ENCODE measurements around the gene KRTAP5-4.

The KRTAP5-4 gene

DNA sequence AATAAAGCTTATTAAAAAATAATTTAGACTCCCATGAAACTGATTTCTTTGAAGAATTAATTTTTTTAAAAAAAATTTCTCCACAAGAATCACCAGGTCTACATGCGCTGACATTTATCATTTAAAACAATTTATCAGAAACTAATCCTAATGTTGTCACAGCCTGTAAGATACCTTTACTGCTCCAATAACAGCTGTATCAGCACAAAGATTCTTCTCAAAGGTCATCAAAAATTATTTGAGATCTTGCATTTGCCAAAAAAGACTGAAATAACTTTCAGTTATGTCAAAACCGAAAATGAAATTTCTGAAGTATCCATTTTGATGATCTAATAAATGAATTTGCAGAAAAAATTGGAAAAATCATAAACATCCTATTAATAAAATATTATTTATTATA, 15.7 kb upstream of the KRTAP5-4 start:
- Histone ChIP-seq H3K36me3 (ENCODE audit: control insufficient read depth in 5 of 5, insufficient read depth in 5 of 5, low read length in 5 of 5) (no peaks in the 10 kb centered on the region), H3K27me3 (ENCODE audit: control insufficient read depth in 5 of 5, insufficient read depth in 4 of 5, low read length in 5 of 5) (peaks cover 3 to 25% (median 19%) of the 10 kb centered on the region in 5 donors), H3K9me3 (ENCODE audit: control insufficient read depth in 5 of 5, low read length in 5 of 5) (no peaks in the 10 kb centered on the region), H3K4me3 (ENCODE audit: low read depth in 1 of 5, low read length in 5 of 5) (no peak overlapping the region), H3K9ac (ENCODE audit: low read length in 5 of 5) (no peak overlapping the region), H3K27ac (ENCODE audit: low read depth, low read length) (no peak overlapping the region), H3K4me1 (ENCODE audit: control insufficient read depth in 5 of 5, insufficient read depth in 5 of 5, low read length in 5 of 5) (peaks cover 0 to 31% (median 10%) of the 10 kb centered on the region in 5 donors)

- Histone ChIP-seq H3K4me3 (ENCODE audit: low read depth in 1 of 5, low read length in 5 of 5) (no peak overlapping the region), H3K4me1 (ENCODE audit: control insufficient read depth in 5 of 5, insufficient read depth in 5 of 5, low read length in 5 of 5) (peaks cover 0 to 40% (median 10%) of the 10 kb centered on the region in 5 donors), H3K27me3 (ENCODE audit: control insufficient read depth in 5 of 5, insufficient read depth in 4 of 5, low read length in 5 of 5) (peaks cover 8 to 31% (median 29%) of the 10 kb centered on the region in 5 donors), H3K9me3 (ENCODE audit: control insufficient read depth in 5 of 5, low read length in 5 of 5) (no peaks in the 10 kb centered on the region), H3K27ac (ENCODE audit: low read depth, low read length) (no peak overlapping the region), H3K36me3 (ENCODE audit: control insufficient read depth in 5 of 5, insufficient read depth in 5 of 5, low read length in 5 of 5) (no peaks in the 10 kb centered on the region), H3K9ac (ENCODE audit: low read length in 5 of 5) (no peak overlapping the region)
These were observed 14.5 kb upstream of the KRTAP5-4 start for GRCh38 chr11:1636291-1636950.

GRCh38 chr11:1633864-1634263, 11.9 kb upstream of the KRTAP5-4 start:
- H3K9me3 ChIP-seq (ENCODE audit: control insufficient read depth in 5 of 5, low read length in 5 of 5), result no peaks in the 10 kb centered on the region
- H3K27me3 ChIP-seq (ENCODE audit: control insufficient read depth in 5 of 5, insufficient read depth in 4 of 5, low read length in 5 of 5), result peaks cover 5 to 32% (median 26%) of the 10 kb centered on the region in 5 donors
- H3K36me3 ChIP-seq (ENCODE audit: control insufficient read depth in 5 of 5, insufficient read depth in 5 of 5, low read length in 5 of 5), result no peaks in the 10 kb centered on the region
- H3K27ac ChIP-seq (ENCODE audit: low read depth, low read length), result no peak overlapping the region
- no peak overlapping the region for H3K9ac ChIP-seq (ENCODE audit: low read length in 5 of 5)
- H3K4me3 ChIP-seq (ENCODE audit: low read depth in 1 of 5, low read length in 5 of 5), result no peak overlapping the region
- H3K4me1 ChIP-seq (ENCODE audit: control insufficient read depth in 5 of 5, insufficient read depth in 5 of 5, low read length in 5 of 5), result peaks cover 0 to 28% (median 3%) of the 10 kb centered on the region in 5 donors

- H3K9ac ChIP-seq (ENCODE audit: low read length in 5 of 5), result no peak overlapping the region
- H3K27me3 ChIP-seq (ENCODE audit: control insufficient read depth in 5 of 5, insufficient read depth in 4 of 5, low read length in 5 of 5), result peaks cover 11 to 40% (median 28%) of the 10 kb centered on the region in 5 donors
- no peaks in the 10 kb centered on the region for H3K9me3 ChIP-seq (ENCODE audit: control insufficient read depth in 5 of 5, low read length in 5 of 5)
- H3K27ac ChIP-seq (ENCODE audit: low read depth, low read length), result no peak overlapping the region
- H3K36me3 ChIP-seq (ENCODE audit: control insufficient read depth in 5 of 5, insufficient read depth in 5 of 5, low read length in 5 of 5), result no peaks in the 10 kb centered on the region
- peaks cover 0 to 22% (median 3%) of the 10 kb centered on the region in 5 donors for H3K4me1 ChIP-seq (ENCODE audit: control insufficient read depth in 5 of 5, insufficient read depth in 5 of 5, low read length in 5 of 5)
- no peak overlapping the region for H3K4me3 ChIP-seq (ENCODE audit: low read depth in 1 of 5, low read length in 5 of 5)
These were observed 10.2 kb upstream of the KRTAP5-4 start for GRCh38 chr11:1632053-1632714.

DNA sequence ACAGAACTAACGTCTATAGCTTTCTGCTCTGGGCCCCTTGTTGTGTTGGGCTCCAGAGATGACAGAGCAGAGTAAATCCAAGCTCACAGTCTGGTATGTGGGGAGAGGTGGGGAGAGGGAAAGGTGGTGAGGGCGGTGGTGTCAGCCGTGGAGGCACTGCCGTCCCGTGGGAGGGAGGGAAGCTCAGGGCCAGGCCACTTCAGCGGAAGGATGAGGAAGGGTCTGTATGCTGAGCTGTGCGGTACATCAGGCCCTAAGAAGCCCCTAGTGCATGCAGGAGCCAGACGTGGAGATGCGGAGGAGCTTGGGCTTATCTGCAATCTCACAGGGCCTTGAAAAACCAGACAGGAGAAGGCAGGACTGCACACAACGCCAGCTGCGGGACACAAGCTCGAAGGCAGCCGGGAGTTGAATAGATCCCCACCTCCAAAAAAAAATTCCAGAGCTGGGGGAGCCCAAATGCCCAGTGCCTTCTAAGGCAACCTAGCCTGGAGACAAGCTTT, 9.2 kb upstream of the KRTAP5-4 start:
- peaks cover 0 to 22% (median 3%) of the 10 kb centered on the region in 5 donors for H3K4me1 ChIP-seq (ENCODE audit: control insufficient read depth in 5 of 5, insufficient read depth in 5 of 5, low read length in 5 of 5)
- no peak overlapping the region for H3K9ac ChIP-seq (ENCODE audit: low read length in 5 of 5)
- no peaks in the 10 kb centered on the region for H3K9me3 ChIP-seq (ENCODE audit: control insufficient read depth in 5 of 5, low read length in 5 of 5)
- no peak overlapping the region for H3K4me3 ChIP-seq (ENCODE audit: low read depth in 1 of 5, low read length in 5 of 5)
- H3K36me3 ChIP-seq (ENCODE audit: control insufficient read depth in 5 of 5, insufficient read depth in 5 of 5, low read length in 5 of 5), result no peaks in the 10 kb centered on the region
- peaks cover 11 to 41% (median 28%) of the 10 kb centered on the region in 5 donors for H3K27me3 ChIP-seq (ENCODE audit: control insufficient read depth in 5 of 5, insufficient read depth in 4 of 5, low read length in 5 of 5)
- no peak overlapping the region for H3K27ac ChIP-seq (ENCODE audit: low read depth, low read length)

DNA sequence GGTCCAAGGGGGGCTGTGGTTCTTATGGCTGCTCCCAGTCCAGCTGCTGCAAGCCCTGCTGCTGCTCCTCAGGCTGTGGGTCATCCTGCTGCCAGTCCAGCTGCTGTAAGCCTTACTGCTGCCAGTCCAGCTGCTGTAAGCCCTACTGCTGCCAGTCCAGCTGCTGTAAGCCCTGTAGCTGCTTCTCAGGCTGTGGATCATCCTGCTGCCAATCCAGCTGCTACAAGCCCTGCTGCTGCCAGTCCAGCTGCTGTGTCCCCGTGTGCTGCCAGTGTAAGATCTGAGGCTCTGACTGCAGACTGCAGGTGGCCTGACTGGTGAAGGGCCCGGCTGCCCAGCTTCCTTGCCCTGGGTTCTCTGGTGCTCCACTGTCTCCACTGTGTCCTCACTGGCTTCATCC, 8.3 kb upstream of the KRTAP5-4 start:
- no peak overlapping the region for H3K27ac ChIP-seq (ENCODE audit: low read depth, low read length)
- no peak overlapping the region for H3K9ac ChIP-seq (ENCODE audit: low read length in 5 of 5)
- peaks cover 0 to 18% (median 3%) of the 10 kb centered on the region in 5 donors for H3K4me1 ChIP-seq (ENCODE audit: control insufficient read depth in 5 of 5, insufficient read depth in 5 of 5, low read length in 5 of 5)
- H3K9me3 ChIP-seq (ENCODE audit: control insufficient read depth in 5 of 5, low read length in 5 of 5), result no peaks in the 10 kb centered on the region
- no peak overlapping the region for H3K4me3 ChIP-seq (ENCODE audit: low read depth in 1 of 5, low read length in 5 of 5)
- H3K27me3 ChIP-seq (ENCODE audit: control insufficient read depth in 5 of 5, insufficient read depth in 4 of 5, low read length in 5 of 5), result peaks cover 11 to 41% (median 28%) of the 10 kb centered on the region in 5 donors
- H3K36me3 ChIP-seq (ENCODE audit: control insufficient read depth in 5 of 5, insufficient read depth in 5 of 5, low read length in 5 of 5), result no peaks in the 10 kb centered on the region

DNA sequence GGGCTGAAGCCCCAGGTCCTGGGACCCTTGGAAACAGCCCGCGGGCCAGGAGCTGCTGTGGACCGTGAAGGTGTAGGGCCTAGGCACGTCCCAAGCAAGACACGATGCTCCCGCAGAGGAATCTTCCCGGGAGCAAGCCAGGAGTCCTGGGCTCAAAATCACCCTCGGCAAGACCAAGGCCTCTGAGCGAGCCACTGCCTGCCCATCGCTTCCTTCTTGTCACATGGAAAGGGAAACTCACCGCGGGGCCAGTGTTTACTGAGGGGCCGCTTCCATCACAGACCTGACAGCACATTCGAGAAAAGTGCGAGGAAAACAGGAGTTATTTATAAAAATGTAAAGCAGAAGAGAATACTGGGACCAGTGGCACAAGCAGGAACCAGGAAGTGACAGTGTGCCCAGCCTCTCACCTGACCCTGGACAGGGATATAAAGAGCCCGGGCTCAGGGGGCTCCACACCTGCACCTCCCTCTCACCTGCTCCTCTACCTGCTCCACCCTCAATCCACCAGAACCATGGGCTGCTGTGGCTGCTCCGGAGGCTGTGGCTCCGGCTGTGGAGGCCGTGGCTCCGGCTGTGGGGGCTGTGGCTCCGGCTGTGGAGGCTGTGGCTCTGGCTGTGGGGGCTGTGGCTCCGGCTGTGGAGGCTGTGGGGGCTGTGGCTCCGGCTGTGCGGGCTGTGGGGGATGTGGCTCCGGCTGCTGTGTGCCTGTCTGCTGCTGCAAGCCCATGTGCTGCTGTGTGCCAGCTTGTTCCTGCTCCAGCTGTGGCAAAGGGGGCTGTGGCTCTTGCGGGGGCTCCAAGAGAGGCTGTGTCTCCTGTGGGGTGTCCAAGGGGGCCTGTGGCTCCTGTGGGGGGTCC, 7.6 kb upstream of the KRTAP5-4 start, which contains the start of gene KRTAP5-5:
Gene KRTAP5-5, plus strand, starts transcription at position 450 of the 860 bp plus-strand sequence. Its CDS starts 66 bp downstream, at position 516.
- H3K4me3 ChIP-seq (ENCODE audit: low read depth in 1 of 5, low read length in 5 of 5), result no peak within 1 kb of the TSS
- H3K36me3 ChIP-seq (ENCODE audit: control insufficient read depth in 5 of 5, insufficient read depth in 5 of 5, low read length in 5 of 5), result no peaks in the 10 kb centered on the region
- H3K27ac ChIP-seq (ENCODE audit: low read depth, low read length), result no peak within 1 kb of the TSS
- peaks cover 11 to 41% (median 28%) of the 10 kb centered on the region in 5 donors for H3K27me3 ChIP-seq (ENCODE audit: control insufficient read depth in 5 of 5, insufficient read depth in 4 of 5, low read length in 5 of 5)
- no peaks in the 10 kb centered on the region for H3K9me3 ChIP-seq (ENCODE audit: control insufficient read depth in 5 of 5, low read length in 5 of 5)
- peak within 1 kb of the TSS in 1 of 5 donors; percentile 35 for H3K9ac ChIP-seq (ENCODE audit: low read length in 5 of 5)
- peaks cover 0 to 18% (median 3%) of the 10 kb centered on the region in 5 donors for H3K4me1 ChIP-seq (ENCODE audit: control insufficient read depth in 5 of 5, insufficient read depth in 5 of 5, low read length in 5 of 5)

DNA sequence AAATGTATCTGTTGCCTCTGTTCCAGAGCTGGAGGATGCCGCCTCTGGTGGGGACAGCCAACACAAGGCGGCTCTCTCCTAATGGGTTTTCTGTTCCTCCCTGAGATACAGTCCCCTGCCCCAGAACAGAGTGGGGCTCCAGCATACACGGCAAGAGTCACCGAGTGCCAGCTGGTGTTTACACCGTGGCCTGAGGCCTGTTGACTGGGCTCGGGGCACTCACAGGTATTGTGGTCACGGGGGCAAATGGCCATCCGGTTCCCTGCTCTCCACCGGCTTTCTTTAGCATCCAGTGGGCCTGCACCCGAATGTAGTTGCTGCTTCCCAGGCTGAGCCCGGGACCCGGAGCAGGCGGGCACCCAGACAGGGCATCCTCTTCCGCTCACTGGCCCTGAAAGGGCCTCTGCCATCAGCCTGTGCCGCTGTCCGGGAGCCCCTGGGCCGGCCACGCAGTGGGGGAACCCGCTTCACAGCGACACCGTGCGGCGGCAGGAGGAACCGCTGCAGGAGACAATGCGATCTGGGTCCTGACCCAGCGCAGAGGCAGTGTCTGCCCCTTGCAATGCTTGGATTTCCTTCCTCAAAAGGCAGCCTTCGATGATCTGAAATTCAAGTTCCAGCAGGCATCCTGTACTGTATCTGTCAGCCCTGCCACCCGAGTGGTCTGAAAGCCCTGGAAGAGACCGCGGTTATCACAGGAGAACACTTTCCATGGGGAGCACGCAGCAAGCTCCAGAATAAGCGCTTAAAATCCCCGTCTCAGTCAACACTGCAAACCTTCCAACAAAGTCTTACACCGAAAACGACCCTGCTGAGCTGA, 6.8 kb upstream of the KRTAP5-4 start:
- peaks cover 11 to 38% (median 28%) of the 10 kb centered on the region in 5 donors for H3K27me3 ChIP-seq (ENCODE audit: control insufficient read depth in 5 of 5, insufficient read depth in 4 of 5, low read length in 5 of 5)
- H3K4me1 ChIP-seq (ENCODE audit: control insufficient read depth in 5 of 5, insufficient read depth in 5 of 5, low read length in 5 of 5), result peaks cover 0 to 18% (median 3%) of the 10 kb centered on the region in 5 donors
- H3K9ac ChIP-seq (ENCODE audit: low read length in 5 of 5), result peak overlapping the region in 1 of 5 donors; percentile 35
- no peak overlapping the region for H3K27ac ChIP-seq (ENCODE audit: low read depth, low read length)
- H3K36me3 ChIP-seq (ENCODE audit: control insufficient read depth in 5 of 5, insufficient read depth in 5 of 5, low read length in 5 of 5), result no peaks in the 10 kb centered on the region
- no peak overlapping the region for H3K4me3 ChIP-seq (ENCODE audit: low read depth in 1 of 5, low read length in 5 of 5)
- H3K9me3 ChIP-seq (ENCODE audit: control insufficient read depth in 5 of 5, low read length in 5 of 5), result no peaks in the 10 kb centered on the region

- Histone ChIP-seq H3K36me3 (ENCODE audit: control insufficient read depth in 5 of 5, insufficient read depth in 5 of 5, low read length in 5 of 5) (no peaks in the 10 kb centered on the region), H3K9me3 (ENCODE audit: control insufficient read depth in 5 of 5, low read length in 5 of 5) (no peaks in the 10 kb centered on the region), H3K27me3 (ENCODE audit: control insufficient read depth in 5 of 5, insufficient read depth in 4 of 5, low read length in 5 of 5) (peaks cover 6 to 21% (median 9%) of the 10 kb centered on the region in 5 donors), H3K4me3 (ENCODE audit: low read depth in 1 of 5, low read length in 5 of 5) (no peak overlapping the region), H3K4me1 (ENCODE audit: control insufficient read depth in 5 of 5, insufficient read depth in 5 of 5, low read length in 5 of 5) (peaks cover 0 to 7% (median 3%) of the 10 kb centered on the region in 5 donors), H3K9ac (ENCODE audit: low read length in 5 of 5) (no peak overlapping the region), H3K27ac (ENCODE audit: low read depth, low read length) (no peak overlapping the region)
These were observed 3.6 kb upstream of the KRTAP5-4 start for GRCh38 chr11:1625541-1625940.

Data from subcutaneous abdominal adipose tissue (tissue), 5 donors.